Activated CD4-positive, alpha-beta T cell treated with anti-CD3 and anti-CD28 coated beads, Interleukin-2, amount 10 ng/mL, durations not matched to agents 24 days and 14 days (primary cell): ENCODE data around the gene DNAJA1. TPM values are rescaled to one million over a fixed set of nuclear protein-coding genes. Genes with fewer than 3 reads are reported as not detected.
"Not testable (repeated sequence)": the region's sequence is repeated elsewhere in the genome, so short reads cannot be mapped to it uniquely, and the experiment has no call there.

Experiments
- DNase-seq: peaks from one replicate; pipeline ENCODE4 v3.0.0; 2022
- H3K27ac Mint-ChIP-seq: one replicate; pipeline ENCODE4 v1.8.0; 2022; ENCODE audit warnings: mild to moderate bottlenecking, mixed read lengths
- H3K27me3 Mint-ChIP-seq: one replicate; pipeline ENCODE4 v1.8.0; 2022; ENCODE audit warnings: mixed read lengths
- H3K36me3 Mint-ChIP-seq: one replicate; pipeline ENCODE4 v1.8.0; 2022; ENCODE audit warnings: low read depth, mild to moderate bottlenecking, mixed read lengths
- H3K4me1 Mint-ChIP-seq: one replicate; pipeline ENCODE4 v1.8.0; 2021; ENCODE audit warnings: mixed read lengths
- H3K4me3 Mint-ChIP-seq: one replicate; pipeline ENCODE4 v1.8.0; 2022; ENCODE audit warnings: mild to moderate bottlenecking, moderate library complexity, mixed read lengths
- H3K9me3 Mint-ChIP-seq: one replicate; pipeline ENCODE4 v1.8.0; 2021; ENCODE audit warnings: mixed read lengths
- intact Hi-C: fragments of 100-400 bp; cut with micrococcal nuclease; formaldehyde crosslinking; loops from one replicate; pipeline ENCODE4 v1.15.1; 2023
- total RNA-seq: library from RNA; stranded (reverse); gene quantifications from 2 replicates; pipeline ENCODE4 v1.2.3, GENCODE V29; 2022

Gene DNAJA1
- total RNA-seq, 1 donor from 2014 or later, result 328 TPM

- Mint-ChIP-seq H3K27ac (no peak overlapping the region), H3K27me3 (no peaks in the 10 kb centered on the region), H3K4me1 (peaks cover 36% of the 10 kb centered on the region), H3K36me3 (peaks cover 5% of the 10 kb centered on the region), H3K4me3 (no peak overlapping the region), H3K9me3 (no peaks in the 10 kb centered on the region)
- peak; percentile 71 for DNase-seq
- intact Hi-C loops, result loop anchor here (5.0 kb wide), 1 partner anchor 37 kb away; no protein-coding TSS in a partner anchor
Observed at GRCh38 chr9:33080534-33080933, 55.5 kb downstream of the DNAJA1 start.

- H3K36me3 Mint-ChIP-seq, result peaks cover 3% of the 10 kb centered on the region
- no peaks in the 10 kb centered on the region for H3K9me3 Mint-ChIP-seq
- intact Hi-C loops, result loop anchor here (1.0 to 5.0 kb wide), 4 partner anchors 36 to 144 kb away; partner anchors contain the start of gene B4GALT1
- DNase-seq, result peak; percentile 93
- H3K4me3 Mint-ChIP-seq, result no peak overlapping the region
- H3K27ac Mint-ChIP-seq, result no peak overlapping the region
- H3K4me1 Mint-ChIP-seq, result peaks cover 36% of the 10 kb centered on the region
- no peaks in the 10 kb centered on the region for H3K27me3 Mint-ChIP-seq
Observed at GRCh38 chr9:33081128-33081851, 56.2 kb downstream of the DNAJA1 start.

GRCh38 chr9:33082128-33082527 lies 57.1 kb downstream of the DNAJA1 start:
- H3K27ac Mint-ChIP-seq, result peak overlapping the region; percentile 91
- H3K4me3 Mint-ChIP-seq, result peak overlapping the region; percentile 74
- no peaks in the 10 kb centered on the region for H3K36me3 Mint-ChIP-seq
- H3K4me1 Mint-ChIP-seq, result peaks cover 34% of the 10 kb centered on the region
- peak; percentile 77 for DNase-seq
- intact Hi-C loops, result loop anchor here (5.0 kb wide), 1 partner anchor 35 kb away; no protein-coding TSS in a partner anchor
- H3K9me3 Mint-ChIP-seq, result no peaks in the 10 kb centered on the region
- no peaks in the 10 kb centered on the region for H3K27me3 Mint-ChIP-seq

GRCh38 chr9:33082538-33083326 lies 57.7 kb downstream of the DNAJA1 start:
- intact Hi-C loops, result loop anchor here (5.0 kb wide), 1 partner anchor 35 kb away; no protein-coding TSS in a partner anchor
- Mint-ChIP-seq H3K4me3 (peak overlapping the region; percentile 74), H3K36me3 (no peaks in the 10 kb centered on the region), H3K27ac (peak overlapping the region; percentile 91), H3K27me3 (peaks cover 4% of the 10 kb centered on the region), H3K4me1 (peaks cover 33% of the 10 kb centered on the region), H3K9me3 (no peaks in the 10 kb centered on the region)
- peak; percentile 68 for DNase-seq

- not testable (repeated sequence) for H3K36me3 Mint-ChIP-seq, H3K27ac Mint-ChIP-seq
Observed at GRCh38 chr9:33085672-33086071, 60.6 kb downstream of the DNAJA1 start.

More at GRCh38 chr9:33085672-33086071, 60.6 kb downstream of the DNAJA1 start:
- H3K4me3 Mint-ChIP-seq, H3K27me3 Mint-ChIP-seq, intact Hi-C loops, H3K9me3 Mint-ChIP-seq: not testable (repeated sequence)
- DNase-seq, result peak; percentile 68
- H3K4me1 Mint-ChIP-seq, result peaks cover 29% of the 10 kb centered on the region

Other genes starting within 250 kb of the DNAJA1 start
- not detected in 2 replicates for gene TMEM215, start 241.7 kb upstream of the DNAJA1 start, total RNA-seq
- 52.7 and 53.3 TPM in 2 replicates for gene APTX, start 23.6 kb upstream of the DNAJA1 start, total RNA-seq
- gene SMU1, start 51.4 kb downstream of the DNAJA1 start, total RNA-seq, result 28.6 and 30.2 TPM in 2 replicates
- gene B4GALT1, start 142.1 kb downstream of the DNAJA1 start, total RNA-seq, result 53.8 and 55.7 TPM in 2 replicates
- not detected in 2 replicates for gene SPINK4, start 214.9 kb downstream of the DNAJA1 start, total RNA-seq
- 72.4 and 73.6 TPM in 2 replicates for gene BAG1, start 239.4 kb downstream of the DNAJA1 start, total RNA-seq
- 73.9 and 77.7 TPM in 2 replicates for gene CHMP5, start 239.8 kb downstream of the DNAJA1 start, total RNA-seq